SK-N-SH treated with all-trans-retinoic acid at 6 μM for 48 hours (cell line): Measurements from ENCODE around the gene FANCB.

Experiments
- ATAC-seq: fragments of 200-7000 bp; cut with Tn5 transposase; 3 replicates; pipeline ENCODE4 v1.9.1; 2020; ENCODE audit warnings: mild to moderate bottlenecking, moderate library complexity
- BACH2 ChIP-seq: fragments of 250-450 bp; sonication (Bioruptor Pico); IDR thresholded peaks from 2 replicates; pipeline ENCODE4 v1.9.0; 2021; ENCODE audit warnings: mild to moderate bottlenecking, borderline replicate concordance
- CSDC2 ChIP-seq: fragments of 250-450 bp; sonication (Bioruptor Pico); IDR thresholded peaks from 2 replicates; pipeline ENCODE4 v1.5.0; 2020; ENCODE audit warnings: mild to moderate bottlenecking, moderate library complexity
- CSRNP3 ChIP-seq: fragments of 250-450 bp; sonication (Bioruptor Pico); IDR thresholded peaks from 2 replicates; pipeline ENCODE4 v1.5.1; 2021; ENCODE audit warnings: mild to moderate bottlenecking, moderate library complexity
- ESRRG ChIP-seq: fragments of 250-450 bp; sonication (Bioruptor Pico); IDR thresholded peaks from 2 replicates; pipeline ENCODE4 v1.6.1; 2021; ENCODE audit warnings: mild to moderate bottlenecking
- GLIS3 ChIP-seq: fragments of 250-450 bp; sonication (Bioruptor Pico); IDR thresholded peaks from 2 replicates; pipeline ENCODE4 v1.5.0; 2020; ENCODE audit warnings: mild to moderate bottlenecking, moderate library complexity
- ISL1 ChIP-seq: fragments of 250-450 bp; sonication (Bioruptor Pico); IDR thresholded peaks from 2 replicates; pipeline ENCODE4 v2.1.2; 2022; ENCODE audit warnings: mild to moderate bottlenecking, moderate library complexity
- PATZ1 ChIP-seq: fragments of 250-450 bp; sonication (Bioruptor Pico); IDR thresholded peaks from 2 replicates; pipeline ENCODE4 v1.8.0; 2020; ENCODE audit warnings: mild to moderate bottlenecking, moderate library complexity, borderline replicate concordance
- PPARA ChIP-seq: fragments of 250-450 bp; sonication (Bioruptor Pico); IDR thresholded peaks from 2 replicates; pipeline ENCODE4 v1.5.0; 2020; ENCODE audit warnings: mild to moderate bottlenecking, borderline replicate concordance
- RARB ChIP-seq: fragments of 250-450 bp; sonication (Bioruptor Pico); IDR thresholded peaks from 2 replicates; pipeline ENCODE4 v1.8.0; 2021; ENCODE audit warnings: mild to moderate bottlenecking, moderate library complexity
- SNAI2 ChIP-seq: fragments of 250-450 bp; sonication (Bioruptor Pico); IDR thresholded peaks from 2 replicates; pipeline ENCODE4 v1.5.0; 2020; ENCODE audit warnings: mild to moderate bottlenecking, moderate library complexity
- TCF4 ChIP-seq: fragments of 250-450 bp; sonication (Bioruptor Pico); IDR thresholded peaks from 2 replicates; pipeline ENCODE4 v1.8.0; 2021; ENCODE audit warnings: mild to moderate bottlenecking, moderate library complexity, borderline replicate concordance
- ZFP3 ChIP-seq: fragments of 250-450 bp; sonication (Bioruptor Pico); IDR thresholded peaks from 2 replicates; pipeline ENCODE4 v1.5.0; 2020; ENCODE audit warnings: mild to moderate bottlenecking, moderate library complexity
- ZFP30 ChIP-seq: fragments of 450-650 bp; formaldehyde crosslinking; IDR thresholded peaks from 2 replicates; pipeline ENCODE4 v1.5.0; 2022; ENCODE audit warnings: mild to moderate bottlenecking, moderate library complexity
- ZNF565 ChIP-seq: fragments of 450-650 bp; formaldehyde crosslinking; conservative IDR thresholded peaks from 2 replicates; pipeline ENCODE4 v1.5.0; 2020; ENCODE audit warnings: low read depth, mild to moderate bottlenecking, moderate library complexity
- ZNF70 ChIP-seq: fragments of 450-650 bp; formaldehyde crosslinking; IDR thresholded peaks from 2 replicates; pipeline ENCODE4 v1.5.0; 2020; ENCODE audit warnings: mild to moderate bottlenecking, moderate library complexity
- TF ChIP-seq, protein P1 (sequence below): fragments of 250-450 bp; sonication (Bioruptor Pico); IDR thresholded peaks from 2 replicates; pipeline ENCODE4 v1.5.0; 2020; ENCODE audit warnings: mild to moderate bottlenecking, moderate library complexity
- TF ChIP-seq, protein P2 (sequence below): fragments of 250-450 bp; sonication (Bioruptor Pico); IDR thresholded peaks from 2 replicates; pipeline ENCODE4 v1.8.0; 2021; ENCODE audit warnings: low read depth, mild to moderate bottlenecking, moderate library complexity, borderline replicate concordance

FANCB gene

DNA sequence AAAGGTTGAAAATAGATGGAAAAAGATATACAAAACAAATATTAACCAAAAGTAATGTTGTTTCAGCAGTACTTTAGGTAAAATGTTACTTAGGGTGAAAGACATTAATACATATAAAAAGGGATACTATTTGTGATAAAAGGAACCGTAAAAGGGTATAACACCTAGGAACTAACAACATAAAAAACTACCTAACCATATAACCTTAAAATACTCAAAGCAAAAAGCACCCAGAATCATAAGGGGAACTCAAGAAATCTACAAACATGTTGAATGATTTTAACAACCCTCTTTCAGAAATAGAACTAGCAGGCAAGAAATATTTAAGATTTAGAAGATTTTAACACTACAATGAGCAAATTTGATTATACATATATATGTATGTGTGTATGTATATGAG lies 11.8 kb upstream of the FANCB start (continued):
- TF ChIP-seq, protein P1, sequence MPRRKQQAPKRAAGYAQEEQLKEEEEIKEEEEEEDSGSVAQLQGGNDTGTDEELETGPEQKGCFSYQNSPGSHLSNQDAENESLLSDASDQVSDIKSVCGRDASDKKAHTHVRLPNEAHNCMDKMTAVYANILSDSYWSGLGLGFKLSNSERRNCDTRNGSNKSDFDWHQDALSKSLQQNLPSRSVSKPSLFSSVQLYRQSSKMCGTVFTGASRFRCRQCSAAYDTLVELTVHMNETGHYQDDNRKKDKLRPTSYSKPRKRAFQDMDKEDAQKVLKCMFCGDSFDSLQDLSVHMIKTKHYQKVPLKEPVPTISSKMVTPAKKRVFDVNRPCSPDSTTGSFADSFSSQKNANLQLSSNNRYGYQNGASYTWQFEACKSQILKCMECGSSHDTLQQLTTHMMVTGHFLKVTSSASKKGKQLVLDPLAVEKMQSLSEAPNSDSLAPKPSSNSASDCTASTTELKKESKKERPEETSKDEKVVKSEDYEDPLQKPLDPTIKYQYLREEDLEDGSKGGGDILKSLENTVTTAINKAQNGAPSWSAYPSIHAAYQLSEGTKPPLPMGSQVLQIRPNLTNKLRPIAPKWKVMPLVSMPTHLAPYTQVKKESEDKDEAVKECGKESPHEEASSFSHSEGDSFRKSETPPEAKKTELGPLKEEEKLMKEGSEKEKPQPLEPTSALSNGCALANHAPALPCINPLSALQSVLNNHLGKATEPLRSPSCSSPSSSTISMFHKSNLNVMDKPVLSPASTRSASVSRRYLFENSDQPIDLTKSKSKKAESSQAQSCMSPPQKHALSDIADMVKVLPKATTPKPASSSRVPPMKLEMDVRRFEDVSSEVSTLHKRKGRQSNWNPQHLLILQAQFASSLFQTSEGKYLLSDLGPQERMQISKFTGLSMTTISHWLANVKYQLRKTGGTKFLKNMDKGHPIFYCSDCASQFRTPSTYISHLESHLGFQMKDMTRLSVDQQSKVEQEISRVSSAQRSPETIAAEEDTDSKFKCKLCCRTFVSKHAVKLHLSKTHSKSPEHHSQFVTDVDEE (CRISPR knock-in tag), result no peak

- no peak for ATAC-seq
- no peak for TF ChIP-seq CSDC2 (CRISPR knock-in tag)
- TF ChIP-seq PATZ1, result no peak
- TF ChIP-seq, protein P2, sequence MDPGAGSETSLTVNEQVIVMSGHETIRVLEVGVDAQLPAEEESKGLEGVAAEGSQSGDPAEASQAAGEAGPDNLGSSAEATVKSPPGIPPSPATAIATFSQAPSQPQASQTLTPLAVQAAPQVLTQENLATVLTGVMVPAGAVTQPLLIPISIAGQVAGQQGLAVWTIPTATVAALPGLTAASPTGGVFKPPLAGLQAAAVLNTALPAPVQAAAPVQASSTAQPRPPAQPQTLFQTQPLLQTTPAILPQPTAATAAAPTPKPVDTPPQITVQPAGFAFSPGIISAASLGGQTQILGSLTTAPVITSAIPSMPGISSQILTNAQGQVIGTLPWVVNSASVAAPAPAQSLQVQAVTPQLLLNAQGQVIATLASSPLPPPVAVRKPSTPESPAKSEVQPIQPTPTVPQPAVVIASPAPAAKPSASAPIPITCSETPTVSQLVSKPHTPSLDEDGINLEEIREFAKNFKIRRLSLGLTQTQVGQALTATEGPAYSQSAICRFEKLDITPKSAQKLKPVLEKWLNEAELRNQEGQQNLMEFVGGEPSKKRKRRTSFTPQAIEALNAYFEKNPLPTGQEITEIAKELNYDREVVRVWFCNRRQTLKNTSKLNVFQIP, result no peak
- TF ChIP-seq ZFP30 (CRISPR knock-in tag), result no peak
- TF ChIP-seq ZNF70 (CRISPR knock-in tag), result no peak
Observed at GRCh38 chrX:14883826-14884225, 11.0 kb upstream of the FANCB start.

DNA sequence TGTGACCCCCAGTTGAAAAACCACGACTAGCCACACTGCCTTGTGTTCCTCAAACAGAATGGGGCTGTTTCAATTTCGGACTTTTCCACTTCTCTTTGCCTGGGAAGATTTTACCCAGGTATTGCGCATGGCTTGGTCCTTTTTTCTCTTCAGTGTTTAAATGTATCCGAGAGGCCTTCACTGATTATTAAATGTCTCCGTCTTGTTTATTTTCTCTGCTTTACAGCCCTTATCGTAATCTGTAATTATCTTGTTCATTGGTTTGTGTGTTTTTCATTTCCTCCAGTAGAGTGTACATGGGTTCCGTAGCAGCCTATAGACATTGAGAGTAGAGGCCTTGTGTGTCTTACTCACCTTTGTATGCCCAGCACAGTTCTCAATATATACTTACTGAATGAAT lies 2.8 kb upstream of the FANCB start:
- ATAC-seq, result no peak
- no peak for TF ChIP-seq ISL1 (CRISPR knock-in tag)
- TF ChIP-seq ZNF565 (CRISPR knock-in tag), result no peak
- no peak for TF ChIP-seq SNAI2 (CRISPR knock-in tag)
- no peak for TF ChIP-seq BACH2 (CRISPR knock-in tag)
- no peak for TF ChIP-seq ZFP3 (CRISPR knock-in tag)
- TF ChIP-seq GLIS3 (CRISPR knock-in tag), result no peak
- no peak for TF ChIP-seq PPARA (CRISPR knock-in tag)
- no peak for TF ChIP-seq RARB (CRISPR knock-in tag)
- TF ChIP-seq, protein P1 (CRISPR knock-in tag), result no peak
- TF ChIP-seq ZNF70 (CRISPR knock-in tag), result no peak
- TF ChIP-seq CSDC2 (CRISPR knock-in tag), result no peak
- TF ChIP-seq CSRNP3 (CRISPR knock-in tag), result no peak
- no peak for TF ChIP-seq TCF4
- TF ChIP-seq PATZ1, result no peak
- TF ChIP-seq ESRRG, result no peak
